EL (cell line): Measurements from ENCODE around the gene CDK8.
"Not testable (repeated sequence)": the region's sequence is repeated elsewhere in the genome, so short reads cannot be mapped to it uniquely, and the experiment has no call there.

ENCODE experiments used
- DNase-seq: peaks from one replicate; pipeline ENCODE4 v3.0.0-alpha.2; 2016

Gene CDK8

DNA sequence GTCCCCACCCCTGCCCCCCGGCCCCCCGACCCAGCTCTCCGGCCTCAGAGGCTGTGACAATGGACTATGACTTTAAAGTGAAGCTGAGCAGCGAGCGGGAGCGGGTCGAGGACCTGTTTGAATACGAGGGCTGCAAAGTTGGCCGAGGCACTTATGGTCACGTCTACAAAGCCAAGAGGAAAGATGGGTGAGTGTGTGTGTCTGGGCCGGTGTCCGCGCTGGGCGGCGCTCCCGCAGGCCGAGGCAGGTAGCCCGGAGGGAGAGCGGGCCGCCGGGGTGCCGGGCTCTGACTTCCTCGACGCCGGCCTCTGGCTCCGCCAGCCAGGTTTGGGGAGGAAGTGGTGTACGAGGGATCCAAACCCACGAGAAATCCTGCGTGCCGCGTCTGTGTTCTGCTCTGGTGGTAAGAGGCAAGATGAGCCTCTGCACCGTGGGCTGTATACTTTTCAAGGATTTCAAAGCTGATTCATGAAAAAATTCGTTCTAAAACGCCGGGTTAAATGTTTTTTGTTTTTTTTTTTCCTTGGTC is 718 bp downstream of the CDK8 start:
- DNase-seq, result peak; percentile 59

GRCh38 chr13:26255115-26255514 is 1.2 kb downstream of the CDK8 start:
- DNase-seq, result no peak

DNA sequence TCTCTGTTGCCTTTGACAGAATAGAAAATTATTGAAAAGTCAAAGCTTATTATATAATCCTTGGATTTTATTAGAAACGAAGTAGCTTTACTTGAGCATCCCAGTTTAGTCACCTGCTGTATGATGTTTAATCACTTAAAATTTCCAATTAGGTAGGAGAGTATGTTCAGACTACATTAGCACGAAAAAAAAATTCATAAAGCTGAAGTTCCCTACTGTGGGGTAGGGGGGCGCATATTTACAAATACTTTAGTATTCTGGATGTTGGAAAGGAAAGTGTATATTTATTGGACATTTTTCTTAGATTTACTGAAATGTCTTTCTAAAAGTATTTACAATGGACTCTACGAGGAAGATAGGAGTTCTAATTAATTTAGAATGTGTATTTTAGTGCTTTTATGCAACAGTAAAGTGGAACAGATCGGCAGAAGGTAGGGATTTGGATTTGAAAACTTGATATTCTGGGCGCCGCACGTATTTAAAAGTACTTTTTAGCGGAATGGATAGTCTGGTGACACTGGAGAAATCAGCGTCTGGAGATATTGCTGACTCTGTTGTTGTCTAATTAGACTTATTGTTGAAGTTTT is 1.9 kb downstream of the CDK8 start:
- peak; percentile 21 for DNase-seq

DNA sequence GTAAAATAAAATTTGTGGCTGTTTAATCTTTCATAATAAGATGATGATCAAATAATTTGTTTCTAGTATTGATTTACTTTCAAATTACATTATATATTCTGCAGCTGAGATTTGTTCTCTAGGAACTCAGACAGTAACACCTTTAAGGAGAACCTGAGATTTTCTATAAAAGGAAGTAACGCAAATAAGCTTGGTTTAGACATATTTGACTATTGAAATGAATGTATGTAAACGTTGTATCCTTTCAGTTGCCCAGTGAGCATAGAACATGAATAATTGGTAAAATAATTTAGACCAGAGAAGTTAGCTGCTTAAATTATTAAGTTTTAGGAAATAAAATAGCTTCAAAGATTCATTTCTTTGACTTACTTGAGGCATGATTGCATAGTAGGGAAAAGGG is 3.1 kb downstream of the CDK8 start:
- no peak for DNase-seq

GRCh38 chr13:26259634-26260033 is 5.7 kb downstream of the CDK8 start:
- no peak for DNase-seq

DNA sequence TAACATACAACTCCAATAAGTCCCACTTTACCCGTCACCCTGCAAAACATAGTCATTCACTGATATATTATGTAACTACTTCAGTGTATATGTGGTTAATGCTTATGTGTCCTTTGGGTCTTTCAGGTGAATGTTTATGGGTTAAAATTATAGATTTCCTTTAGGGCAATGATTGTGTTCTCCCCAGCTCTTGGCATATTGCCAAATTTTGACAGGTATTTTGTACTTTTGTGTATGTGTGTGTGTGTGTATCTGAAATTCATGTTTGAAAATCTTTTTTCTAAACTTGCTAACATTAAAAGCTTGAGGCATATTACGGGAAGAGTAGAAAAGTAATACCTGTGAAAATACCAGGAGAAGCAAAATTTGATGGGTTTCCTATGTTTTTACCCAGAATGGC is 8.2 kb downstream of the CDK8 start:
- no peak for DNase-seq

- DNase-seq, result no peak
Measured at GRCh38 chr13:26266311-26266710, 12.4 kb downstream of the CDK8 start.

DNA sequence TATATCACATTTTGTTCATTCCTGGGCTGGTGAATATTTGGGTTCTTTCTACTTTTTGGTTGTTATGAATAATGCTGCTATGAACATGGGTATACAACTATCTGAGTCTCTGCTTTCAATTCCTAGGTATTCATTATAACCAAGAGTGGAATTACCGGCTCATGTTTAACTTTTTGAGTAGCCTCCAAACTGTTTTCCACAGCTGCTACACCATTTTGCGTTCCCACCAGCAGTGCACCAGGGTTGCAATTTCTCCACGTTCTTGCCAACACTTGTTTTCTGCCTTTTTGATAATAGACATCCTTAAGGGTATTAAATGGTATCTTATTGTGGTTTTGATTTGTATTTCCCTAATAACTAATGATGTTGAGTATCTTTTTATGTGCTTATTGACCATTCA is 16.8 kb downstream of the CDK8 start:
- DNase-seq, result no peak

DNA sequence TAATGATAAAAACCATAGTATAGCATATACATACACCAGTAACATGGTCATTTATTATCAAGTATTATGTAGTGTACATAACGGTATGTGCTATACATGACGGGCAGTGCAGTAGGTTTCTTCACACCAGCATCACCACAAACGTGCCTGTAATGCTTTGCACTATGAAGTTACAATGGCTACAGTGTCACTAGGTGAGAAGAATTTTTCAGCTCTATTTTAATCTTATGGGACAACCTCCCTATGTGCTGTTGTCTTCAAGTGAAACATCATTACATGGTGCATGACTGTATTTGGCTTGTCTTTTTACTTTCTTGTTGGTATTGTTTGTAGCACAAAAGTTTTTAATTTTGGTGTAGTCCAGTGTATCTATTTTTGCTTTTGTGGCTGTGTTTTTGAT is 18.7 kb downstream of the CDK8 start:
- DNase-seq, result no peak

DNA sequence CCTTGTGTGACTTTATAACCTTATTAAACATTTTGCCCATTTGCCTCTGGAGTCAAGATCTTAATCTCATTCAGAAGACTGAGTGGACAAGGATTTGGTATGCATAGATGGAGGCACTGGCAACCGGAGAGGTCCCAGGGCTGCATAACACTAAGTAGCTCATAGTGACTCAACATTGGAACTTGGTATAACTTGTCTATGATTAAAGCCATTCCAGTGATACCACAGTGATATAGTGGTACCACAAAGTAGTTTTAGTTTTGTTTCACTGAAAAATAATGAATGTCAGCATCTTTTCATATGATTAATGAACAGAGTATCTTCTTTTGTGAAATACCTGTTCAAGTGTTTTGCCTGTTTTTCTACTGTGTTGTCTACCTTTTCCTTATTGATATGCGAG is 26.4 kb downstream of the CDK8 start:
- DNase-seq, result peak; percentile 84

- peak; percentile 25 for DNase-seq
Measured at GRCh38 chr13:26280822-26281221, 26.9 kb downstream of the CDK8 start.

- DNase-seq, result peak; percentile 54
Measured at GRCh38 chr13:26285911-26286310, 32.0 kb downstream of the CDK8 start.

- DNase-seq, result not testable (repeated sequence)
Measured at GRCh38 chr13:26288838-26289237, 34.9 kb downstream of the CDK8 start.

DNA sequence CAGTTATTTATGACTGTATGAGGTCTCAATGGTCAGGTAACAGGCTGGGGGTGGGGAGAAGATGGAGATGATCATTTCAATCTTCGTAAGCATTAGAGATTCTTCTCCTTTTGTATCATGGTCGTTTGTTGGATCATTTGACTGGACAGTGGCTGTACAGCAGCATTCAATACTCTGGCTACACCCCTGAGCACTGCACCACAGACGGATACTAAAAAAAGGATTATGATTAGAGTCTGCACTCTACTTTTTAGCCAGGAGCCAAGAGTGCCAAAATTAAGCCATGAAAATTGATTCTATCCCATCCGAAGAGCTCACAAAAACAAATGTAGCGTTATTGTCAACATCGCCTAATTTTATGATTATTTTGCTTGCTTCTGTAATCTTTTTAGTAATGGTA is 41.9 kb downstream of the CDK8 start:
- DNase-seq, result no peak

- DNase-seq, result no peak
Measured at GRCh38 chr13:26299168-26299750, 45.3 kb downstream of the CDK8 start.

DNA sequence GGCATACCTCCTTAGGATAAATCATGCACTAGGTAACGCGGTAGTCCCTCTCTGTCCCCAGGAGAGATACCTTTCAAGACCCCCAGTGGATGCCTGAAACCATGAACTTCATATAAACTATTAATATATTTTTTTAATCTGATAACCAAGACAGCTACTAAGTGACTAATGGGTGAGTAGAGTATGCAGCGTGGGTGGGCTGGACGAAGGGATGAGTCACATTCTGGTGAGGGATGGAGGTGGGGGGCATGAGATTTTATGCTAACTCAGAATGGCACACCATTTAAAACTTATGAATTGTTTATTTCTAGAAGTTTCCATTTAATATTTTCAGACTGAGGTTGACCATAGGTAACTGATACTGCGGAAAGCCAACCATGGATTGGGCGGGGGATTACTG is 46.2 kb downstream of the CDK8 start:
- DNase-seq, result peak; percentile 82

DNA sequence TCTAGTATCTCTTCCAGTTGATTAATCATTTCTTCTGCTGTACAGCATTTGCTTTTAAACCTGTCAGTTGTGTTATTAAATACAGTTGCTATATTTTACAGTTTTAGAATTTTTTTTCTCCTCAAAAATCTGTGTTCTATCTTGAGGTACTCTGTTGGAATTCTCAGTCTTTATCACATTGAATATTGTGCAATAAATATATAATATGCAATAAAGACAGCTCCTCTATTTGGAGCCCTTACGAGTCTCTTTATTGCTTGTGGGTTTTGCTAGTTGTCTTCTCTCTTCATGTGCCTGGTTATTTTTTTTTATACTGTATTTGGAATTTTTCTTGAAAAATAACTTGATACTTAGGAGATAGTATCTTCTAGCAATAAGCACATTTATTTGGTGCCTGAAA is 51.7 kb downstream of the CDK8 start:
- DNase-seq, result no peak

DNA sequence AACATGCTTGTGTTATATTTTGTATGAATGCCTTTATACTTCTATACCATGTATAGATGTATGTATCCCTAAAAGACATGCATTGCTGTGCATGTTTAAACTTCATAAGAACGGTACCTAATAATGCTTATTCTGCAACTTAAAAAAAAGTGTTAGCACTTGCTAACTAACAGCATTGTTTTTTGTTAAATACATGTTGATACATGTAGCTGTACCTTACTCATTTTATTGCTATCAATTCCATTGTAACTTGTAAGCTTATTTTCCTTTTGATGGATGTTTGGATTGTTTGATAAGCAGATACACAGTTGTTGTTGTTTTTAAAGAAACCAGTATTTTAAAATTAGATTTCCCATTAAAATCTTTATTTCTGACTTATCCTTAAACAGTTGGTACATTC is 53.8 kb downstream of the CDK8 start:
- no peak for DNase-seq

GRCh38 chr13:26308250-26308649 is 54.3 kb downstream of the CDK8 start:
- no peak for DNase-seq

- DNase-seq, result no peak
Measured at GRCh38 chr13:26308836-26309235, 54.9 kb downstream of the CDK8 start.

GRCh38 chr13:26310003-26310402 is 56.1 kb downstream of the CDK8 start:
- no peak for DNase-seq

GRCh38 chr13:26310470-26310869 is 56.5 kb downstream of the CDK8 start:
- DNase-seq, result no peak

- DNase-seq, result not testable (repeated sequence)
Measured at GRCh38 chr13:26312019-26312418, 58.1 kb downstream of the CDK8 start.

- not testable (repeated sequence) for DNase-seq
Measured at GRCh38 chr13:26316095-26316494, 62.2 kb downstream of the CDK8 start.

DNA sequence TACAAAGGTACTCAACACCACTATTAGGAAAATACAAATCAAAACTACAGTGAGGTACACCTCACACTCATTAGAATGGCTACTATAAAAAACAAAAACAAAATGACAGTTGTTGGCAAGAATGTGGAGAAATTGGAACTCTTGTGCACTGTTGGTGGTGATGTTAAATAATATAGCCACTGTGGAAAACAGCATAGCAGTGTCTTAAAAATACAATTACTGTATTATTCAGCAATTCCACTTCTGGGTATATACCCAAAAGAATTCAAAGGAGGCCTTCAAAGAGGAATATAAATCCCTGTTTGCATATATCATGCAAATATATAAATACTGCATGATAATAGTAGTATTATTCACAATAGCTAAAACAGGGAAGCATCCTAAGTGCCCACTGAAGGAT is 66.8 kb downstream of the CDK8 start:
- no peak for DNase-seq
